GM19239 (cell line): ENCODE results near the gene SIX6.

Experiments
- DNase-seq: peaks from one replicate; pipeline ENCODE4 v3.0.0; 2011; ENCODE audit warnings: low spot score; ENCODE audit not compliant: insufficient read length
- FAIRE-seq: peaks from 2 replicates; lab custom pipeline; 2011; peaks lifted over from hg19 to GRCh38; lab: Jason Lieb, UNC

The SIX6 gene

GRCh38 chr14:60512973-60513571 lies 4.1 kb downstream of the SIX6 start:
- FAIRE-seq (no peak), DNase-seq (no peak)

- DNase-seq (no peak), FAIRE-seq (no peak)
Observed at GRCh38 chr14:60514378-60514740, 5.4 kb downstream of the SIX6 start.

- DNase-seq (no peak), FAIRE-seq (no peak)
Observed at GRCh38 chr14:60514741-60515491, 6.0 kb downstream of the SIX6 start.

- FAIRE-seq (no peak), DNase-seq (no peak)
Observed at GRCh38 chr14:60515511-60516289, 6.8 kb downstream of the SIX6 start.

- FAIRE-seq (no peak), DNase-seq (no peak)
Observed at GRCh38 chr14:60532442-60532841, 23.5 kb downstream of the SIX6 start.

GRCh38 chr14:60537663-60538062 lies 28.7 kb downstream of the SIX6 start:
- DNase-seq: no peak
- no peak for FAIRE-seq

GRCh38 chr14:60544659-60545058 lies 35.7 kb downstream of the SIX6 start:
- DNase-seq (no peak), FAIRE-seq (no peak)

GRCh38 chr14:60553808-60554207 lies 44.9 kb downstream of the SIX6 start:
- DNase-seq (no peak), FAIRE-seq (no peak)

- FAIRE-seq: peak; percentile 81
- no peak for DNase-seq
Observed at GRCh38 chr14:60561845-60562746, 53.1 kb downstream of the SIX6 start.
